GM12878 (cell line): ENCODE data around the gene ARHGEF11.

Experiments used
- CTCF ChIP-seq, 3 experiments: IDR thresholded peaks in 2 of 3; conservative IDR thresholded peaks in 1 of 3; 2 replicates each; pipeline ENCODE4 v1.5.1; 2011; ENCODE audit warnings: low read depth in 3 of 3, low read length in 3 of 3, mild to moderate bottlenecking in 3 of 3, control low read depth in 2 of 3, moderate library complexity in 2 of 3, inconsistent platforms in 1 of 3, mixed read lengths in 1 of 3; ENCODE audit not compliant: control insufficient read depth in 2 of 3, insufficient read depth in 1 of 3; ENCODE audit errors: extremely low read depth in 1 of 3
- EP300 ChIP-seq, 2 experiments: fragments of 150-350 bp in 1 of 2; IDR thresholded peaks; 2 replicates each; pipeline ENCODE4 v1.6.1; 2011 to 2012; ENCODE audit warnings: low read depth in 2 of 2, low read length in 2 of 2, borderline replicate concordance in 1 of 2, improper control_type of control experiment in 1 of 2, inconsistent platforms in 1 of 2; ENCODE audit not compliant: control insufficient read depth in 1 of 2
- EZH2 ChIP-seq: IDR thresholded peaks from 2 replicates; pipeline ENCODE4 v1.6.1; 2012; ENCODE audit warnings: low read depth, mild to moderate bottlenecking, control low read depth, inconsistent platforms, low read length, borderline replicate concordance; ENCODE audit not compliant: control insufficient read depth
- KLF5 ChIP-seq: fragments of 450-650 bp; IDR thresholded peaks from 2 replicates; pipeline ENCODE4 v1.6.1; 2014; ENCODE audit warnings: mild to moderate bottlenecking; ENCODE audit not compliant: partially characterized antibody
- PBX3 ChIP-seq: IDR thresholded peaks from 2 replicates; pipeline ENCODE4 v1.6.1; 2011; ENCODE audit warnings: mild to moderate bottlenecking, low read depth, low read length, moderate library complexity; ENCODE audit not compliant: insufficient replicate concordance
- RAD51 ChIP-seq: fragments of 450-650 bp; IDR thresholded peaks from 2 replicates; pipeline ENCODE4 v1.6.1; 2016; ENCODE audit warnings: moderate library complexity, mild to moderate bottlenecking, inconsistent platforms
- REST ChIP-seq: IDR thresholded peaks from 2 replicates; pipeline ENCODE4 v1.6.1; 2012; ENCODE audit warnings: mild to moderate bottlenecking, low read depth, low read length
- RFX5 ChIP-seq: IDR thresholded peaks from 2 replicates; pipeline ENCODE4 v1.6.1; 2011; ENCODE audit warnings: low read depth, low read length, improper control_type of control experiment
- SREBF1 ChIP-seq: IDR thresholded peaks from 2 replicates; pipeline ENCODE4 v1.6.1; 2012; ENCODE audit warnings: mild to moderate bottlenecking, low read length
- ZBTB4 ChIP-seq: fragments of 450-650 bp; formaldehyde crosslinking; IDR thresholded peaks from 2 replicates; pipeline ENCODE4 v1.4.0; 2022; ENCODE audit warnings: mild to moderate bottlenecking, moderate library complexity

- no peak for TF ChIP-seq CTCF (IDR thresholded peaks at IDR 0.05 in 2 of 3, conservative IDR thresholded peaks at IDR 0.05 in 1 of 3; ENCODE audit: control insufficient read depth in 2 of 3, extremely low read depth in 1 of 3, insufficient read depth in 1 of 3, low read depth in 3 of 3, low read length in 3 of 3)
- no peak for TF ChIP-seq RFX5
- no peak for TF ChIP-seq EP300 (IDR thresholded peaks at IDR 0.05; ENCODE audit: borderline replicate concordance in 1 of 2, control insufficient read depth in 1 of 2, low read depth in 2 of 2, low read length in 2 of 2)
- TF ChIP-seq ZBTB4 (CRISPR knock-in tag): no peak
- no peak for TF ChIP-seq KLF5
- TF ChIP-seq EZH2: no peak
- TF ChIP-seq RAD51: no peak
- TF ChIP-seq SREBF1: no peak
- no peak for TF ChIP-seq REST
- TF ChIP-seq PBX3: no peak
Measured at GRCh38 chr1:156936721-156937220, 108.8 kb downstream of the ARHGEF11 start.
